Neuron (in vitro differentiated cells): Measurements from ENCODE around the gene APOL4.

Experiments used
- H2AFZ ChIP-seq: one replicate; pipeline ENCODE4 v1.6.1; 2013; ENCODE audit warnings: low read depth, mild to moderate bottlenecking, inconsistent platforms, low read length, moderate library complexity
- H3K27me3 ChIP-seq: one replicate; pipeline ENCODE4 v1.6.1; 2013; ENCODE audit warnings: low read length; ENCODE audit not compliant: insufficient read depth
- H3K36me3 ChIP-seq: one replicate; pipeline ENCODE4 v1.6.1; 2013; ENCODE audit warnings: low read length; ENCODE audit not compliant: insufficient read depth
- H3K4me1 ChIP-seq: one replicate; pipeline ENCODE4 v1.6.1; 2013; ENCODE audit warnings: low read length; ENCODE audit not compliant: insufficient read depth
- H3K4me3 ChIP-seq: 2 replicates; pipeline ENCODE4 v1.5.1; 2013; ENCODE audit warnings: mild to moderate bottlenecking, low read length, moderate library complexity
- H3K9me3 ChIP-seq: one replicate; pipeline ENCODE4 v1.6.1; 2013; ENCODE audit warnings: low read length

Gene APOL4

GRCh38 chr22:36183446-36183845, 18.2 kb downstream of the APOL4 start:
- H3K4me1 ChIP-seq: no peaks in the 10 kb centered on the region
- H3K9me3 ChIP-seq: no peaks in the 10 kb centered on the region
- no peaks in the 10 kb centered on the region for H3K36me3 ChIP-seq
- peaks cover 9% of the 10 kb centered on the region for H3K27me3 ChIP-seq
- no peak overlapping the region for H2AFZ ChIP-seq
- no peak overlapping the region for H3K4me3 ChIP-seq

DNA sequence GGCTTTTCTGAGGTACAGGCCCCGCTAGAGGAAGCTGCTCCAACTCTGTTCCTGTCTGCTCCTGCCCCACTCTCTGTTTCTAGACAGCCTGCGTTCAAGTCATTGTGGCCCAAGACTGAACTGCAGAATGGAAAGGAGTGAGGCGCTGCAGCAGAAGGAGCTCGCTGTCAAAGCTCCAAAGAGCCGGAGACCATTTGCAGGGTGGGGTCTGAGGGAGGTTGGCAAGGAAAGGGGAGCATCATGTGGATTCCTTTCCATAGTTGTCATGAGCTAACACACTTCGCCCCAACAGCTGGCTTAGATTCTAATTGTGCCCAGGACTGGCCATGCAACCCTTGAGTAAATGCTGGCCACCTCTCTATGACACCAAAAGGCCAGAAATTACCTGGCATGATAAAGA, 18.8 kb downstream of the APOL4 start:
- H3K4me3 ChIP-seq: no peak overlapping the region

GRCh38 chr22:36182056-36182455, 19.6 kb downstream of the APOL4 start:
- Histone ChIP-seq H3K36me3 (no peaks in the 10 kb centered on the region), H3K4me3 (no peak overlapping the region), H3K9me3 (no peaks in the 10 kb centered on the region), H2AFZ (no peak overlapping the region), H3K4me1 (no peaks in the 10 kb centered on the region), H3K27me3 (peaks cover 9% of the 10 kb centered on the region)

More for the DNA sequence above, 18.8 kb downstream of the APOL4 start:
- H2AFZ ChIP-seq: no peak overlapping the region
- peaks cover 9% of the 10 kb centered on the region for H3K27me3 ChIP-seq
- H3K4me1 ChIP-seq: no peaks in the 10 kb centered on the region
- no peaks in the 10 kb centered on the region for H3K9me3 ChIP-seq
- no peaks in the 10 kb centered on the region for H3K36me3 ChIP-seq

GRCh38 chr22:36180928-36181327, 20.7 kb downstream of the APOL4 start:
- H3K36me3 ChIP-seq: no peaks in the 10 kb centered on the region
- no peak overlapping the region for H3K4me3 ChIP-seq
- peaks cover 8% of the 10 kb centered on the region for H3K27me3 ChIP-seq
- no peaks in the 10 kb centered on the region for H3K4me1 ChIP-seq
- H3K9me3 ChIP-seq: no peaks in the 10 kb centered on the region
- no peak overlapping the region for H2AFZ ChIP-seq

- H3K9me3 ChIP-seq: no peaks in the 10 kb centered on the region
- H3K36me3 ChIP-seq: no peaks in the 10 kb centered on the region
- no peak overlapping the region for H3K4me3 ChIP-seq
- H3K27me3 ChIP-seq: peaks cover 3% of the 10 kb centered on the region
- no peak overlapping the region for H2AFZ ChIP-seq
- H3K4me1 ChIP-seq: no peaks in the 10 kb centered on the region
Observed at GRCh38 chr22:36180038-36180880, 21.4 kb downstream of the APOL4 start.

GRCh38 chr22:36177160-36177559, 24.4 kb downstream of the APOL4 start:
- H3K27me3 ChIP-seq: no peaks in the 10 kb centered on the region
- H3K36me3 ChIP-seq: no peaks in the 10 kb centered on the region
- H2AFZ ChIP-seq: no peak overlapping the region
- no peak overlapping the region for H3K4me3 ChIP-seq
- no peaks in the 10 kb centered on the region for H3K4me1 ChIP-seq
- no peaks in the 10 kb centered on the region for H3K9me3 ChIP-seq

DNA sequence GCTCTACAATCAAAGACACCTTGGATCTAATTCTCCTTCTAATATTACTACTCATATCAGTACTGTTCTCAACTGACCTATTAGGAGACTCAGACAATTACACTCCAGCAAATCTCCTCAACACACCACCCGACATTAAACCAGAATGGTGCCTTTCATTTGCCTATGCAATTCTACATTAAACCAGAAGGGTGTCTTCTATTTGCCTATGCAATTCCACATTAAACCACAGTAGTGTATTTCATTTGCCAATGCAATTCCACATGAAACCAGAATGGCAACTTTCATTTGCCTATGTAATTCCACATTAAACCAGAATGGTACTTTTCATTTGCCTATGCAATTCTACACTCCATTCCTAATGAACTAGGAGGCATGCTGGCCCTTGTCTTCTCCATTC, 25.7 kb downstream of the APOL4 start:
- H2AFZ ChIP-seq: no peak overlapping the region
- H3K4me3 ChIP-seq: no peak overlapping the region
- no peaks in the 10 kb centered on the region for H3K9me3 ChIP-seq

DNA sequence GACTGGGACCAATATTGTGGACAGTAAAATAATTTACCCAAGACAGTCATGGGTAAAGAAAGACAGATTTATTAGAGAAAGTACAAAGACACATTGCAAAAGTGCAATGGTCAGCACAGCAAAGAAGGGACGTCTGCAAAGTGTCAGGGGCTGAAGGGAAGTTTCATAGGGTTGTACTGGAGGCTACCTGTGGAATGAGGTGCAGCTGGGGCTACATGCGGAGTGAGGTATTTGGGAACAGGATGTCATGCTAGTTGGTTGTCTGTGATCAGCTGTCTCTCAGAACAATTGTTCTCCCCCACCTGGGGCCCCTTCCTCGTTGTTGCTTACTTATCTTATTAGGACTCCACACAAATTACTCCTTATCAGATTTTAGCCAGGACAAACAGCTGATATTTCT, 29.7 kb downstream of the APOL4 start:
- Histone ChIP-seq H3K27me3 (peaks cover 2% of the 10 kb centered on the region), H3K4me1 (no peaks in the 10 kb centered on the region), H3K4me3 (no peak overlapping the region), H2AFZ (no peak overlapping the region), H3K9me3 (no peaks in the 10 kb centered on the region), H3K36me3 (no peaks in the 10 kb centered on the region)

More for the DNA sequence above, 25.7 kb downstream of the APOL4 start:
- Histone ChIP-seq H3K36me3 (no peaks in the 10 kb centered on the region), H3K4me1 (no peaks in the 10 kb centered on the region), H3K27me3 (no peaks in the 10 kb centered on the region)

GRCh38 chr22:36166518-36167220, 34.9 kb downstream of the APOL4 start:
- Histone ChIP-seq H3K4me3 (no peak overlapping the region), H3K27me3 (peaks cover 13% of the 10 kb centered on the region), H3K9me3 (no peaks in the 10 kb centered on the region), H2AFZ (no peak overlapping the region), H3K4me1 (no peaks in the 10 kb centered on the region), H3K36me3 (no peaks in the 10 kb centered on the region)

GRCh38 chr22:36166086-36166485, 35.5 kb downstream of the APOL4 start:
- Histone ChIP-seq H3K9me3 (no peaks in the 10 kb centered on the region), H3K4me3 (no peak overlapping the region), H3K4me1 (no peaks in the 10 kb centered on the region), H2AFZ (no peak overlapping the region), H3K36me3 (no peaks in the 10 kb centered on the region), H3K27me3 (peaks cover 13% of the 10 kb centered on the region)

DNA sequence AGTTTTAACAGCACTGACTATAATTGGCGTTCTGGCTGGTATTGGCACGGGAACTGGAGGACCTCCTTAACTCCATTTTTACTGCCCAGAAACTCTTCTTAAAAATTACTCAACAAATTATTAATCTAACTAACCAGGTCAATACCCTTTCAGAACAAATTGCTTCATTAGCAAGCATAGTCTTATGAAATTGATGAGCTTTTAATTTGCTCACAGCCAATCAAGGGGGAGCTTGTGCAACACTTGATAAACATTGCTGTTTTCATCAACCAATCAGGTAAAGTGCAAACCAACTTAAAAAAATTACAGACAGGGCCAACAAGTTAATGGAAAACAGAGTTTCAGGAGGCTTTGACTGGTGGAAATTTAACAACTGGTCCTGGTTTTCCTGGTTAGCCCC, 36.5 kb downstream of the APOL4 start:
- Histone ChIP-seq H3K4me3 (no peak overlapping the region), H3K9me3 (no peaks in the 10 kb centered on the region), H2AFZ (no peak overlapping the region), H3K4me1 (no peaks in the 10 kb centered on the region), H3K27me3 (peaks cover 18% of the 10 kb centered on the region), H3K36me3 (no peaks in the 10 kb centered on the region)

- H3K4me3 ChIP-seq: no peak overlapping the region
- H3K27me3 ChIP-seq: peaks cover 18% of the 10 kb centered on the region
- no peaks in the 10 kb centered on the region for H3K9me3 ChIP-seq
- H2AFZ ChIP-seq: no peak overlapping the region
- H3K36me3 ChIP-seq: no peaks in the 10 kb centered on the region
- no peaks in the 10 kb centered on the region for H3K4me1 ChIP-seq
Observed at GRCh38 chr22:36164621-36165020, 37.0 kb downstream of the APOL4 start.

DNA sequence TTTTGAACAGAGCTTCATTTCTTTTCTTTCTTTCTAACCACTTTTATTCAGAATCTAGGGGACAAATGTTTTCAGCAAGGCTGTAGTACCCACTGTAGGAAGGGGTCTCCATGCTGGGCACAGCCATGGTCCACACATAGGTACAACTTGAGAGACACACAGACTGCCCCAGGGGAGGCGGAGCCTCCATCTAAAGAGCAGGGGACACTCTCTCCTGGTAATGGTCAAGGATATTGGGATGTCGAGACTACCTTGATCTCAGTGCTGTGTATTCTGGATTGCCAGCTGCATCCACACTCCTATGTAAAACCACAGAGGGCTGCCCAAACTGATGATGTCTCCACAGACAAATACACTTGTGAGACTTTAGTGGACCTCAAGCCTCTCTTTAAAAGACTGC, 38.1 kb downstream of the APOL4 start:
- no peaks in the 10 kb centered on the region for H3K36me3 ChIP-seq
- H3K4me1 ChIP-seq: no peaks in the 10 kb centered on the region
- H2AFZ ChIP-seq: no peak overlapping the region
- peaks cover 18% of the 10 kb centered on the region for H3K27me3 ChIP-seq
- no peak overlapping the region for H3K4me3 ChIP-seq
- no peaks in the 10 kb centered on the region for H3K9me3 ChIP-seq
